PFSK-1 (cell line): ENCODE measurements around the gene SPATA17.

Experiments
- POLR2AphosphoS5 ChIP-seq: IDR thresholded peaks from 2 replicates; pipeline ENCODE4 v1.6.1; 2012; ENCODE audit warnings: low read depth, mild to moderate bottlenecking, control low read depth, low read length, moderate library complexity
- REST ChIP-seq, 2 experiments: IDR thresholded peaks; 2 replicates each; pipeline versions ENCODE4 v1.6.1 to v1.8.0; 2011 to 2012; ENCODE audit warnings: low read depth in 2 of 2, low read length in 2 of 2, control low read depth in 1 of 2, inconsistent platforms in 1 of 2, mild to moderate bottlenecking in 1 of 2, moderate library complexity in 1 of 2; ENCODE audit not compliant: insufficient read depth in 1 of 2
- SIN3A ChIP-seq: IDR thresholded peaks from 2 replicates; pipeline ENCODE4 v1.6.1; 2012; ENCODE audit warnings: mild to moderate bottlenecking, low read length, moderate library complexity, borderline replicate concordance; ENCODE audit not compliant: insufficient read depth
- TAF1 ChIP-seq: IDR thresholded peaks from 2 replicates; pipeline ENCODE4 v1.6.1; 2012; ENCODE audit warnings: low read length, control low read depth, borderline replicate concordance; ENCODE audit not compliant: insufficient read depth

GRCh38 chr1:217857061-217857460, 225.9 kb downstream of the SPATA17 start:
- TF ChIP-seq REST (IDR thresholded peaks at IDR 0.05; ENCODE audit: insufficient read depth in 1 of 2, low read depth in 2 of 2, low read length in 2 of 2): no peak
- TF ChIP-seq SIN3A: no peak
- no peak for TF ChIP-seq POLR2AphosphoS5
- no peak for TF ChIP-seq TAF1
